Dedifferentiated amniotic fluid mesenchymal stem cell (primary cell): Measurements from ENCODE around the gene CYP26A1.

Source experiments
- DNase-seq: peaks from one replicate; pipeline ENCODE4 v3.0.0-alpha.2; 2016; ENCODE audit errors: extremely low spot score

Gene CYP26A1

GRCh38 chr10:93123766-93124165, 50.1 kb downstream of the CYP26A1 start:
- DNase-seq, result no peak

- DNase-seq, result no peak
Measured at GRCh38 chr10:93124580-93125318, 51.1 kb downstream of the CYP26A1 start.

DNA sequence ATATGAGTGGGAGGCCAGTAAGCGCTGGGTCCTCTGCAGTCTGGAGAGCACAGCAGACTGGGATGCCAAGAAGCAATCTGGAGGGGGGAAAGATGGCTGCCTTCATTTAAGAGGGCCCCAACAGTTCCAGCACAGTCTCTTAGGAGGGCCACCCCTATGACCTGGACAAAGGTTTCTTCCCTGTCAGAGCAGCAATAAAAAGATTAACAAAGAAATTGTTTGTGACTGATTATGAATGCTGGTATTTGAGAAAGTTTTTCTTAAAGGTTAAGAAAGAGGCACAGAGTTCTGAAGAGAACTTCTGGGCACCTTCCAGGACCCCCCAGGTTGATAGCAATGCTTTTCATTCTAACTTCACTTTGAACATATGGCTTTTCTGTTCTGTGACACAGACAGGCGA, 52.3 kb downstream of the CYP26A1 start:
- no peak for DNase-seq

DNA sequence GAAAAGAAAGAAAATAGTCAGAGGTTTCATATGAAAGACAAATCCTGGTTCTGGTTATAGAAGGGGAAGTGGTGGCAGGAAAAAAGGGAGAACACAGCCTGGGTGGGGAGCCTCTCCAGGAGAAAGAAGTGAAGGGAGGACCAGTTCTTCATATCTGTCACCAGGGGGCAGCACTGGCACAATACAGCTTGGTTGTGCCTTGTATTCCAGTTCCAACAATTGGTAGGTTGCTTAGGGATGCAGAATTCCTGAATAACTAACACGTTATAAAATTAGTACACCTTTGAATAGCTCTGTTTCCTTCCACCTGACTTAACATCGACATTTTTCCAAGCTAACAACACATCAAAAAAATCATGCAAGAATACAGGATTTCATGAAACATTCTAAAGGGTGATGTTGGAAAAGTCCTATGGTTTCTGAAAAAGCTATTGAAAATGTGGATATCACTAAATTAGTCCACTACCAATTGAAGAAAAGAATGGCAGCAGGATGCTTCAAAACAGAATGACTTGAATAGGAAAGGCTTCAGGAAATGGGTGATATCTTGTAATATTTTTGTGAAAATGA, 52.9 kb downstream of the CYP26A1 start:
- no peak for DNase-seq
